ENCODE measurements around the gene SULT1E1.

GRCh38 chr4:69876071-69876470, 16.1 kb upstream of the SULT1E1 start:
- TF ChIP-seq CTCF (IDR thresholded peaks at IDR 0.05) (no peak), POLR2AphosphoS5 (IDR thresholded peaks at IDR 0.05) (no peak)

Data from breast epithelium (tissue), 3 donors.